Heart left ventricle (tissue), 13 donors: ENCODE measurements around the gene PSMG1.

ENCODE experiments used
- CTCF ChIP-seq, 12 donors: fragments of 200-600 bp; sonication (generic) in 4 of 12; IDR thresholded peaks; one replicate each; pipeline versions ENCODE4 v1.5.0 to v1.8.0; 2018 to 2022; ENCODE audit warnings: antibody characterized with exemption in 12 of 12, mild to moderate bottlenecking in 5 of 12
- POLR2A ChIP-seq, 2 donors: fragments of 450-650 bp; IDR thresholded peaks; one replicate each; pipeline ENCODE4 v1.6.1; 2017; ENCODE audit warnings: antibody characterized with exemption in 2 of 2, mild to moderate bottlenecking in 2 of 2, moderate library complexity in 2 of 2
- donor health status: ischemic (EF 13 %, LVEDD 7.1; RV severe dilation, severe dysfunction).
- donor health status: DM: no; HTN: yes; CAD: no.
- donor health status: DM: no; HTN: no; CAD: no.
- donor health status: ischemic (EF 25% LVEDD 6.9; RV normal size, moderate dysfunction).
- donor health status: ischemic (EF 25% LVEDD 5.7; RV mildly dilated, moderate dysfunction).
- donor health status: ischemic (EF 35%, LVEDD 5.7; RV mildly dilated, moderate dysfunction).
- donor health status: nonischemic (EF 11% LVEDD 7.7; RV severe dilation, severe dysfunction).
- donor health status: DM: yes; HTN: yes; CAD: no.
- donor health status: PGD.
- donor health status: ischemic (EF 29% LVEDD 5.4; RV normal size, mild dysfunction).
- donor health status: nonischemic (EF 23%, LVEDD 6.1; RV moderate dilation, normal function).

GRCh38 chr21:39187141-39187540, 3.9 kb upstream of the PSMG1 start:
- TF ChIP-seq CTCF (IDR thresholded peaks at IDR 0.05) (no peak), POLR2A (IDR thresholded peaks at IDR 0.05) (no peak)
